Endothelial cell of umbilical vein (primary cell): Measurements from ENCODE around the gene ADH1C. TPM values are rescaled to one million over a fixed set of nuclear protein-coding genes. Genes with fewer than 3 reads are reported as not detected.

Source experiments
- Bru-seq: library from RNA; stranded (reverse); fragments of 400-500 nt; gene quantifications from one replicate; lab custom pipeline; 2021; lab: Mats Ljungman, UMichigan
- BruChase-seq, 2 experiments: library from RNA; stranded (reverse); fragments of 400-500 nt; gene quantifications; one replicate each; lab custom pipeline; 2021; lab: Mats Ljungman, UMichigan
- BruUV-seq: library from RNA; stranded (reverse); fragments of 400-500 nt; replicated peaks from 2 replicates; lab custom pipeline; 2021; lab: Mats Ljungman, UMichigan
- CTCF ChIA-PET: fragments of 300-600, 350-600 bp; sonication (Branson Sonifier 250); formaldehyde crosslinking; loops from one replicate; lab custom pipeline; 2021; ENCODE audit warnings: antibody characterized with exemption, inconsistent platforms; lab: Charles Lee
- POLR2A ChIA-PET: fragments of 300-600, 350-600 bp; sonication (Branson Sonifier 250); formaldehyde crosslinking; loops from one replicate; lab custom pipeline; 2021; ENCODE audit warnings: antibody characterized with exemption, inconsistent platforms; lab: Charles Lee
- DNase-seq: peaks from one replicate; pipeline ENCODE4 v3.0.0-alpha.2; 2011; ENCODE audit warnings: low read depth, low spot score
- FAIRE-seq: peaks from 2 replicates; lab custom pipeline; 2011; peaks lifted over from hg19 to GRCh38; lab: Jason Lieb, UNC
- H2AFZ ChIP-seq: 2 replicates; pipeline ENCODE4 v1.6.0; 2012; ENCODE audit warnings: low read depth, low read length, control low read depth, inconsistent platforms
- H3K27ac ChIP-seq: 2 replicates; pipeline ENCODE4 v1.5.1; 2011; ENCODE audit warnings: low read depth, mild to moderate bottlenecking, control low read depth, low read length, moderate library complexity; ENCODE audit not compliant: insufficient read depth
- H3K27me3 ChIP-seq, 2 experiments: 2 replicates each; pipeline versions ENCODE4 v1.6.0 to v1.6.1; 2011; ENCODE audit warnings: low read length in 2 of 2, mixed read lengths in 1 of 2; ENCODE audit not compliant: control insufficient read depth in 2 of 2, insufficient read depth in 2 of 2
- H3K36me3 ChIP-seq, 2 experiments: 2 replicates in 1 of 2; 3 replicates in 1 of 2; pipeline ENCODE4 v1.5.1; 2011; ENCODE audit warnings: low read length in 2 of 2, mild to moderate bottlenecking in 1 of 2, moderate library complexity in 1 of 2; ENCODE audit not compliant: control insufficient read depth in 2 of 2, insufficient read depth in 2 of 2; ENCODE audit errors: extremely low read depth in 1 of 2
- H3K4me1 ChIP-seq: 3 replicates; pipeline ENCODE4 v1.5.1; 2011; ENCODE audit warnings: mild to moderate bottlenecking, low read length; ENCODE audit not compliant: control insufficient read depth, insufficient read depth; ENCODE audit errors: extremely low read depth
- H3K4me2 ChIP-seq: 2 replicates; pipeline ENCODE4 v1.6.1; 2011; ENCODE audit warnings: low read length, control low read depth, mixed read lengths; ENCODE audit not compliant: insufficient read depth
- H3K4me3 ChIP-seq, 3 experiments: fragments of 200-600 bp in 1 of 3; sonication (generic), shearing (Covaris generic) in 1 of 3; replicated peaks in 1 of 3; 2 replicates each; pipeline ENCODE4 v1.5.1; 2011 to 2016; ENCODE audit warnings: control low read depth in 3 of 3, low read length in 3 of 3, mild to moderate bottlenecking in 2 of 3, inconsistent platforms in 1 of 3, low read depth in 1 of 3, moderate library complexity in 1 of 3; ENCODE audit not compliant: insufficient read depth in 1 of 3
- H3K79me2 ChIP-seq: 2 replicates; pipeline ENCODE4 v1.6.0; 2012; ENCODE audit warnings: low read length, inconsistent platforms; ENCODE audit not compliant: control insufficient read depth, insufficient read depth
- H3K9ac ChIP-seq: replicated peaks from 2 replicates; pipeline ENCODE3; 2011; ENCODE audit warnings: low read length, control low read depth; ENCODE audit not compliant: insufficient read depth; ENCODE audit errors: extremely low read depth
- H3K9me1 ChIP-seq: replicated peaks from 3 replicates; pipeline ENCODE4 v1.6.0; 2011; ENCODE audit warnings: mild to moderate bottlenecking, low read length; ENCODE audit not compliant: control insufficient read depth, insufficient read depth; ENCODE audit errors: extremely low read depth
- H3K9me3 ChIP-seq: replicated peaks from 2 replicates; pipeline ENCODE4 v1.5.1; 2012; ENCODE audit warnings: low read length, inconsistent platforms; ENCODE audit not compliant: control insufficient read depth, insufficient read depth
- H4K20me1 ChIP-seq: replicated peaks from 2 replicates; pipeline ENCODE3; 2011; ENCODE audit warnings: mild to moderate bottlenecking, low read length; ENCODE audit not compliant: control insufficient read depth, insufficient read depth; ENCODE audit errors: extremely low read depth
- EZH2 ChIP-seq: IDR thresholded peaks from 2 replicates; pipeline ENCODE4 v1.6.1; 2012; ENCODE audit warnings: borderline replicate concordance, low read depth, mild to moderate bottlenecking, moderate library complexity, low read length, inconsistent platforms; ENCODE audit not compliant: severe bottlenecking
- FOS ChIP-seq: IDR thresholded peaks from 2 replicates; pipeline ENCODE4 v1.6.1; 2011; ENCODE audit warnings: mild to moderate bottlenecking, low read length, moderate library complexity, borderline replicate concordance; ENCODE audit not compliant: insufficient read depth
- MAX ChIP-seq: IDR thresholded peaks from 2 replicates; pipeline ENCODE4 v1.6.1; 2011; ENCODE audit not compliant: insufficient read depth, insufficient read length
- POLR2A ChIP-seq: IDR thresholded peaks from 2 replicates; pipeline ENCODE4 v1.6.1; 2012; ENCODE audit warnings: low read depth, mild to moderate bottlenecking, control low read depth, low read length
- dilution Hi-C: fragments of 300-500 bp; cut with MboI; formaldehyde crosslinking; loops from one replicate; pipeline ENCODE4 v1.15.0; 2019; ENCODE audit warnings: low sequenced_read_pairs; ENCODE audit not compliant: extremely low pct_ligation_motif_present
- intact Hi-C: fragments of 100-400 bp; cut with micrococcal nuclease; formaldehyde crosslinking; loops from one replicate; pipeline ENCODE4 v1.10.0; 2022
- long read RNA-seq: library from polyadenylated mRNA; stranded (forward); transcript quantifications from one replicate; pipeline ENCODE4 v2.0.0, GENCODE V29; 2021
- polyA minus RNA-seq, 3 experiments: library from RNA; depleted of rRNA, polyadenylated mRNA; stranded (reverse); fragments of >200 nt; gene quantifications; 1 replicate in 1 of 3; 2 replicates in 2 of 3; pipeline ENCODE4 v1.2.3, GENCODE V29; 2011
- polyA plus RNA-seq, 4 experiments: library from polyadenylated mRNA; depleted of rRNA in 3 of 4; stranded (reverse) in 3 of 4; unstranded in 1 of 4; fragments of >200 nt; gene quantifications; 2 replicates each; pipeline versions ENCODE4 v1.2.1 to v1.2.3, GENCODE V29; 2011 to 2012; ENCODE audit warnings: missing spikeins in 1 of 4
- total RNA-seq: library from RNA; stranded (reverse); gene quantifications from 2 replicates; pipeline ENCODE4 v1.2.3, GENCODE V29; 2021

ADH1C gene
- total RNA-seq = not detected in 2 replicates
- not detected in 2 replicates for polyA plus RNA-seq
- not detected in 2 replicates for polyA plus RNA-seq (2011; cell fraction: cytosol; rRNA removed)
- not detected in 2 replicates for polyA plus RNA-seq (2011; cell fraction: nucleus; rRNA removed)
- polyA plus RNA-seq (2012) = not detected in 2 replicates
- not detected in 2 replicates for polyA minus RNA-seq
- not detected for polyA minus RNA-seq (2011; cell fraction: cytosol; rRNA and poly(A)+ RNA removed)
- polyA minus RNA-seq (2011; cell fraction: nucleus; rRNA and poly(A)+ RNA removed) = not detected in 2 replicates
- Bru-seq, nascent RNA = not detected
- not detected for BruChase-seq, experiment 1, labeled RNA remaining after a 6-hour chase
- BruChase-seq, experiment 2, labeled RNA remaining after a 2-hour chase = not detected
- long read RNA-seq = 0 reads

- Histone ChIP-seq H3K9me3 (no peaks in the 10 kb centered on the region), H3K79me2 (no peaks in the 10 kb centered on the region), H3K27me3 (no peaks in the 10 kb centered on the region), H4K20me1 (no peaks in the 10 kb centered on the region), H3K4me2 (no peak within 1 kb of the TSS), H3K4me1 (no peaks in the 10 kb centered on the region), H3K4me3 (no peak within 1 kb of the TSS), H3K9me1 (no peaks in the 10 kb centered on the region), H3K27ac (no peak within 1 kb of the TSS), H2AFZ (no peak within 1 kb of the TSS), H3K9ac (no peak within 1 kb of the TSS), H3K36me3 (no peaks in the 10 kb centered on the region)
- dilution Hi-C loops = no loop called here
- ChIA-PET CTCF (no interaction called here), POLR2A (no interaction called here)
- no peak for TF ChIP-seq FOS
- DNase-seq (no peak), FAIRE-seq (no peak)
- BruUV-seq = no TSS peak
- intact Hi-C loops = no loop called here
Observed at GRCh38 chr4:99352602-99353537, at the start of gene ADH1C. Gene ADH1C, minus strand, starts transcription at chr4:99352746. Its CDS starts 71 bp downstream, at chr4:99352675.

GRCh38 chr4:99400831-99401230 is 48.3 kb upstream of the ADH1C start:
- Histone ChIP-seq H3K27me3 (peaks cover 3 to 7% of the 10 kb centered on the region in 2 experiments), H3K79me2 (no peaks in the 10 kb centered on the region), H3K4me3 (no peak overlapping the region), H3K9me3 (no peaks in the 10 kb centered on the region), H3K27ac (no peak overlapping the region), H4K20me1 (no peaks in the 10 kb centered on the region), H3K9ac (no peak overlapping the region), H3K9me1 (no peaks in the 10 kb centered on the region), H2AFZ (no peak overlapping the region), H3K4me2 (no peak overlapping the region), H3K36me3 (no peaks in the 10 kb centered on the region), H3K4me1 (peaks cover 5% of the 10 kb centered on the region)
- FAIRE-seq (no peak), DNase-seq (no peak)
- intact Hi-C loops (loop anchor here (10.0 kb wide), 1 partner anchor 776 kb away; no protein-coding TSS in a partner anchor), dilution Hi-C loops (no loop called here)
- TF ChIP-seq EZH2 (no peak), FOS (no peak), POLR2A (no peak), MAX (no peak)
- POLR2A ChIA-PET = no interaction called here
- no TSS peak for BruUV-seq
- CTCF ChIA-PET = interaction anchor here (0.8 to 1.4 kb wide), 3 partner anchors 10 to 1251 kb away, joined by 3 to 4 read pairs (median 3); partner anchors contain the start of gene METAP1
